ENCODE measurements around the gene TBX3.

TBX3 gene

GRCh38 chr12:114696443-114697242 is 12.7 kb upstream of the TBX3 start:
- DNase-seq (ENCODE audit: low read depth, low spot score) = no peak

GRCh38 chr12:114695305-114695592 is 11.3 kb upstream of the TBX3 start:
- DNase-seq (ENCODE audit: low read depth, low spot score) = no peak

GRCh38 chr12:114694436-114695304 is 10.7 kb upstream of the TBX3 start:
- DNase-seq (ENCODE audit: low read depth, low spot score) = no peak

DNA sequence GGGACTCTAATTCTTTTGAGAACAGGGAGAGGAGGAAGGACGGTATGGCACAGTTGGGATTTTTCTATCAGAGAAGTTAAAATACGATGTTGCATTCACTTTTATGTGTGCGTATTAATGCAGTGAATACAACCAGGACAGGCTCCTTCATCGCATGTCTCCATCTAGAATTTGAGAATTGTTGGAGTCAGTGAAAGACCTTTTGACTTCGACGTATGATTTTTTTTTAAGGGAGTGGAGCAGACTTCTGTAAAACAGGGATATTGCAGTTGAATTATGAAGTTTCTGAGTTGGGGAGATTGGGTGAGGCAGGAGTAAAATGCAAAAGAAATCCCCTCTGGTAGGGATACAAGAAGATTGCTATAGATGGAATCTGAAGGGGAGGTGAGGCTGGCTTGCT is 9.6 kb upstream of the TBX3 start:
- DNase-seq (ENCODE audit: low read depth, low spot score) = no peak

DNA sequence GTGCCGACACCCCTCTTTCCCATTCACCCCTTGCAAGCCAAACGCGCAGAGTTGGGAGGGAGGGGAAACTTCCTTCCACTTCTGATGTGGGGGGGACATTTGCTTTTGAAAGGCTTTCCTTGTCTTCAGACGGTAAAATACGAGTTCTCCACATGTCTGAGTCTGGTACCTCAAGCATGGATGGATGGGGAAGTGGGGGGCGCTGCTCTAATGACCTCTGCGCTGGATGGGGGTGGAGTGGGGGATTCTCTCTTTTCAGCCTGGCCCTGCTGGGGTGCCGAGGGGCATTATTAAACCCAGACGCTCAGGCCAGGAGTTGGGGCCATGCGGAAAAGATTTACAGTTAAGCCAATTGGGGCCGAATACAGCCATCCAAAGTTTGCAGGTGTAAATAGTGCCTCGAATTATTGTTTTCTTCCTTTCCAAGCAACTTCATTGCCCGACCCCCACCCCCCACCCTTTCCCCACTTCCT is 9.1 kb upstream of the TBX3 start:
- DNase-seq (ENCODE audit: low read depth, low spot score) = no peak

- no peak for DNase-seq (ENCODE audit: low read depth, low spot score)
Measured at GRCh38 chr12:114692186-114693058, 8.4 kb upstream of the TBX3 start.

- no peak for DNase-seq (ENCODE audit: low read depth, low spot score)
Measured at GRCh38 chr12:114691763-114692185, 7.8 kb upstream of the TBX3 start.

- DNase-seq (ENCODE audit: low read depth, low spot score) = no peak
Measured at GRCh38 chr12:114691196-114691595, 7.2 kb upstream of the TBX3 start.

- no peak for DNase-seq (ENCODE audit: low read depth, low spot score)
Measured at GRCh38 chr12:114690267-114691135, 6.5 kb upstream of the TBX3 start.

DNA sequence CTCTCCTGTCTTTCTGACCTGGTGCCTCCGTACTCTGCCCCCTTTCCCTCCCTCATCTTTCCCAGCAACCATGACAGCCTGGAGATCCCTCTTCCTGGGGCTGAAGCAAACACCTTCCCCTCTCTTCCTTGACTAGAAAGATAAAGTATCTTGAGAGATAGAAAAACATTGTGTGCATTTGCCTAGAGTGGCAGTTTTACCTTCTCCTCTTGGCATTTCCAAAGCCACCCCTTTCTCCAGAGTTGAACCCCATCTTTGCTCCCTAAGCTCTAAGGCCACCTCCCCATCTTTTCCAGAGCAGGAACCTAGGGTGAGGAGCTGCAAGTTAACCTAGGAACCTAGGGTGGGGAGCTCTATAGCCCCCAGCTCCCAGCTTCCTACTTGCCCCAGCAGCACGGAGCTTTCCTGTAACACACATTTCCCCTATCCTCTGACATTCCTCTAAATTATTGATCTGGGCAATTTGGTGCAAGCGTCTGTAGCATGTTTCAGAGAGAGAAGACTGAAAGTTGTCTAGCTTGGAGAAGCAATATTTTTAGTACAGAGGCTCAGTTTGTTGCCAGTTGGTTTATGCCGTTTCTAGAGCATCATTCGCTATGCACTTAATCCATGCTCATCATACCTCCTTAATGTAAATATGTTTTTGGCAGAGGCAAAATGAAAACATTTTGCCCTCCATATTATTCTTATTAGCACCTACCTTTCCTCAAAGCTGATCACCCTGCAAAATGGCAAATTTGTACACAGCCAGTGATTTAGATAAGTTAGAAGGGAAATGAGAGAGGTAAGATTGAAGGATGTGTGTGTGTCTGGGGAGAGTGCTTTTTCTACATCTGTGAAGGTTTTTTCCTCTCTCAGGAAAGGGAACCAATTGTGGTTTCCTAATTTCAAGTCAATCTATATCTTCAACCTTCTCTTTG is 5.4 kb upstream of the TBX3 start:
- DNase-seq (ENCODE audit: low read depth, low spot score) = no peak

GRCh38 chr12:114688256-114688845 is 4.4 kb upstream of the TBX3 start:
- DNase-seq (ENCODE audit: low read depth, low spot score) = no peak

- DNase-seq (ENCODE audit: low read depth, low spot score) = no peak
Measured at GRCh38 chr12:114687802-114688201, 3.8 kb upstream of the TBX3 start.

DNA sequence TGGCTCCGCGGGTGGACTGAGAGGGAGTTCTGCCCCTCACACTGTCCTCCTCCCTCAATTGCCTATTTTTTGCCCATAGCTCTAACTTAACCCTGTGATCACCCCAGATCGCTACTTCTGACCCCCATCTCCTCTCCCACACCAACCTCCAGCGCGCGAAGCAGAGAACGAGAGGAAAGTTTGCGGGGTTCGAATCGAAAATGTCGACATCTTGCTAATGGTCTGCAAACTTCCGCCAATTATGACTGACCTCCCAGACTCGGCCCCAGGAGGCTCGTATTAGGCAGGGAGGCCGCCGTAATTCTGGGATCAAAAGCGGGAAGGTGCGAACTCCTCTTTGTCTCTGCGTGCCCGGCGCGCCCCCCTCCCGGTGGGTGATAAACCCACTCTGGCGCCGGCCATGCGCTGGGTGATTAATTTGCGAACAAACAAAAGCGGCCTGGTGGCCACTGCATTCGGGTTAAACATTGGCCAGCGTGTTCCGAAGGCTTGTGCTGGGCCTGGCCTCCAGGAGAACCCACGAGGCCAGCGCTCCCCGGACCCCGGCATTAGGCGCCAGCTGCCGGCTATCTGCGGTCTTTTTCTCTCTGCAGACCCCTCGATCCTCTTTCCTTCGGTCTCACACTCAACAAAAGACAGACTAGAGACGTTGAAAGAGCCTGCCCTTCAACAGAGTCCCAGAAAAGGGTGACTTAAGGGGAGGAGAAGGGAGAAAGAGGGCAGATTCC is 3.0 kb upstream of the TBX3 start:
- DNase-seq (ENCODE audit: low read depth, low spot score) = no peak

- DNase-seq (ENCODE audit: low read depth, low spot score) = no peak
Measured at GRCh38 chr12:114686426-114686772, 2.4 kb upstream of the TBX3 start.

DNA sequence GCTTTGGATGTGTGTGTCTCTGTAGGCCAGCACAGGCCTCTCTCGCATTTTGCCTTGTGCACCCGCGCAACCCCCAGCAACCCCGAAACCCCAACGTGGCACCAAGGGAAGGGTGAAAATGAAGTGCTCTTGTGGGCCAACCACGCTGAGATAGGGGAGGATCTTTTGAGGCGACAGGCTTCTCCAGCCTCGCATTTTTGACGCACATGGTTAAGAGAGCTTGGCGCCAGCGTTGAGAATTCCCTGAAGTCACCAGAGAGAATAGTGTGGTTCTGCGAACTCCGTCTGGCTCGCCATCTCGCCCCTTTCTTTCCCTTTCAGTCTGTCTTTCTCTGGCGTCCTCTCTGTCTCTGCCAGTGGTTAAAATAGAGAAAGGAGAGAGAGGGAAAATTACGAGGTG is 1.9 kb upstream of the TBX3 start:
- DNase-seq (ENCODE audit: low read depth, low spot score) = no peak

DNA sequence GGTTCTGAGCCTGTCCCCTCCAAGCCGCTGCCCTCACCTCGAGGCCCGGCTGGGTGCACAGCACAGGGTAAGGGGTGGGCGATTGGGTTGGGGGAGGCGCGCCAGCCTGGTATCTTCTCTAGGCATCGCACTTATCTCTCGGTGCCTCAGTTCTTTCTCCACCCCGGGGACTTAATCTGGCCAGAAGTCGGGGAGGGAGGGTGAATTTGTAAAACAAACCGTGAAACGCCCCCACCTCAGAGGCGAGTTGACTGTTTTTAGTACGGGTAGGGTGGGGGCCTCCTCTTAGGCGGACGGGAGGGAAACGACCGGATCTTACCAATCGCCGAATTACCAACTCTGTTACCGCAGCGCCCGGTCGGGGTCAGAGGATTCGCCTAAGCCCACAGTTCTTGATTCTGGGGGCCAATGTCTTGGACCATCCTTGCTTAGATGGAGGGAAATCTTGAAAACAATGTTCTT is 1.4 kb upstream of the TBX3 start:
- no peak for DNase-seq (ENCODE audit: low read depth, low spot score)

GRCh38 chr12:114684870-114685273 is 897 bp upstream of the TBX3 start:
- DNase-seq (ENCODE audit: low read depth, low spot score) = no peak

DNA sequence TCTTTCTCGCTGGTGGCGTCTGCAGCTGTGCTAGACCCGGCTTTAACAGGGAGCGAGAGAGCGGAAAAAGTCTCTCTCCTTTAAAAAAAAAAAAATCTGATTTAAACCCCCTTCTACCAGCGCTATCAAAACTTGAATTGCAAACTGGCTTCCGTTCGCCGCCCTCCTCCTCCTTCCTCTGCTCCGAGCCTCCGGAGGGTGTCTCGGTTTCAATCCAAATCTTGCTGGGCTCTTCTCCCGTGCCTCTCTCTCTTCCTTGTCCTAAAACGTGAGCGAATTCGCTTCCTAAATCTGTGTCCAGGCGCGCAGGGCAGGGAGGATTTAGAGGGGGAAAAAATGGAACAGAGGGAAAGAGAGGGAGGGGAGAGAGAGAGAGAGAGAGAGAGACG is 272 bp downstream of the TBX3 start:
- DNase-seq (ENCODE audit: low read depth, low spot score) = no peak

Measured in iPS DF 19.7 (cell line).